ENCODE data around the gene PIK3CA.
"Not testable (repeated sequence)": the region's sequence is repeated elsewhere in the genome, so short reads cannot be mapped to it uniquely, and the experiment has no call there.

Gene PIK3CA

DNA sequence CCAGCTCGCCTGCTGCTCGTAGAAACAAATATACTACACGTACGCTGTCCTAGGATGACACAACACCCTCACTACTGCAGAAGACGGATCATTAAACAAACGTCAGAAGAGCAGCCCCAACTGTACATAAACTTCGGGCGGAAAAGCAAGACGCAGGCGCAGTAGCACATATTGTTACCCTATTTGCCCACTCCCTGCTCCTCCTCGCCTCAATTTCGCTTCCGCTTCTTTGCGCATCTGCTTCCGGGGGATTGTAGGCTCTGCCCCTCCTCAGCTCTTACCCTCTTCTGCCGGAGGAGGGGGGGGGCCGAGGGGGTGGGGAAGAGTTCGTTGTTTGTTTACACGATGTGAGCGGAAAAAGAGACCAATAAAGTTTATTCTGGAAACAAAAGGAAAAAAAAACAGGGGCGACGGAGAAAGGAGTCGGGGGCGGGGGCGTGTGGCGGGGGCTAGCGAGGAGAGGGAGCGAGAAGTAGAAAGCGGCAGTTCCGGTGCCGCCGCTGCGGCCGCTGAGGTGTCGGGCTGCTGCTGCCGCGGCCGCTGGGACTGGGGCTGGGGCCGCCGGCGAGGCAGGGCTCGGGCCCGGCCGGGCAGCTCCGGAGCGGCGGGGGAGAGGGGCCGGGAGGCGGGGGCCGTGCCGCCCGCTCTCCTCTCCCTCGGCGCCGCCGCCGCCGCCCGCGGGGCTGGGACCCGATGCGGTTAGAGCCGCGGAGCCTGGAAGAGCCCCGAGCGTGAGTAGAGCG lies at the start of gene PIK3CA:
TSS of gene PIK3CA (plus strand) at position 485 of the 743 bp plus-strand sequence. CDS start 50,469 bp downstream, outside the sequence.
- peak; percentile 78 to 96 for DNase-seq

DNA sequence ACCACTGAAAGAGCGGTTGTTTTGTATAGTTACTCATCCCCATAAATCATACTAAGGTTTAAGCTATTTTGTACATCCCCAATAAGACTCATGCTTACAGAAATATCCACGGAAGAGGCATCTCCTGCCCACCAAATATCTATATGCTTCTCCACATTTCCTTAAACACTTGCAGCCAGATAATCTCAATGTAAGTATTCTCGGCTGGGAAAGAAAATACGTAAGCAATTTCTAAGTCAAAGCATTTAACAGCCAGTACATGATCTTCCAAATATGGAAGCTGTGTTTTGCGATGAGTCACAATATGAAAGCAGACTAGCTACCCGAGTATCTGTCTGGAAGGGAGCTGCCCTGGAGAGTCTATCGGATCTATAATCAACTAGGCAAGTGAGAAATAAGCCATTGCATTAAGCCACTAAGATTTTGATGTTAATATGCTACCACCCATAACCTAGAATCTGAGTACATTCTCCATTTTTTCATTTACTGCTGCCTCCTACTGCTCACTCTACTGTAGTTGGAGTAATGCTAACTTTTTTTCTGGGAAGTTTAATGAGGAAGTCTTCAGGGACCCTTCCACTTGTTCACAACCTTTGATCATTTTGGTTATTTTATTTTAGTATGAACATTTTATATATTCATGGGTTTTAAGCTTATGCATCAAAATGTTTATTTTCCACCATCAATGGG lies 49.6 kb upstream of the PIK3CA start:
- no peak for DNase-seq

DNA sequence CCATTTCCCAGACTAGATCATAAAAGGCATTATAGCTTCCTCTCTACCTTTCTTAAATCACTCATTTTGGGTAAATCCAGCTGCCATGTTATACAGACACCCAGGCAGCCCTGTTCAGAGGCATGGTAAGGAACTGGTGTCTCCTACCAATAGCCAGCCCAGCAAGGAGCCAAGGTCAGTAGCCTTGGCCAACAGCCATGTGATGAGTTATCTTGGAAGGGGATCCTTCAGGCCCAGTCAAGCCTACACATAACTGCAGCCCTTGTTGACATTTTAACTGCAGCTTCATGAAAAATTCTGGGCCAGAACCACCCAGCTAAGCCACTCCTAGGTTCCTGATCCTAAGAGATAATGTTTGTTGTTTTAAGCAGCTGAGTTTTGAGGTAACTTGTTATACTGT lies 47.5 kb upstream of the PIK3CA start:
- no peak for DNase-seq

DNA sequence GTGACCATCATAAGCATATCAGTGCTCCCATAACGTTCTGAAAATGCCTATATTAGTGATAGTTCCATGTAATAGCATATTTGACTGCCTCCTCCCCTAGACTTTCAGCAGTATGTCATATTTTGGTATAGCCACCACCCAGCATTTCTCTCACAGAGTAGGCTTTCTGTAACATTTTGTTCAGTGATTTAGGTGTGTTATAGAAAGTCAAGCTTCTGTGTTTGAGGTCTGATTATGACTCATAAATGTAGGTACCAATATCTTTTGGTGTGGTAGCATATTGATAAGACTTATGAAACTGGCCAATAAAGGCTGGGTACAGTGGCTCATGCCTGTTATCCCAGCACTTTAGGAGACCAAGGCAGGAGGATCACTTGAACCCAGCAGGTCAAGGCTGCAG lies 42.3 kb upstream of the PIK3CA start:
- DNase-seq, result no peak

DNA sequence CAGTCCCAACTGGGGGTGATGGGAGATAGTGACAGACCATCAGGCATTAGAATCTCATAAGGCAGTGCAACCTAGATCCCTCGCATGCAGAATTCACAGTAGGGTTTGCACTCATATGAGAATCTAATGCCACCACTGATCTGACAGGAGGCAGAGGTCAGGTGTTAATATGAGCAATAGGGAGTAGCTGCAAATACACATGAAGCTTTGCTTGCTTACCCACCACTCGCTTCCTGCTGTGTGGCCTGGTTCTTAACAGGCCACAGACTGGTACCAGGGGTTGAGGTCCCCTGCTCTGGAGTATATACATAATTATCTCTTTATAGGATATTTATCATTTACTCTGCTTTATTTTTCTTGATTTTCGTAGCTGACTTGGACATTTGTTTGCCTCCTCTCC lies 40.5 kb upstream of the PIK3CA start:
- DNase-seq, result no peak

DNA sequence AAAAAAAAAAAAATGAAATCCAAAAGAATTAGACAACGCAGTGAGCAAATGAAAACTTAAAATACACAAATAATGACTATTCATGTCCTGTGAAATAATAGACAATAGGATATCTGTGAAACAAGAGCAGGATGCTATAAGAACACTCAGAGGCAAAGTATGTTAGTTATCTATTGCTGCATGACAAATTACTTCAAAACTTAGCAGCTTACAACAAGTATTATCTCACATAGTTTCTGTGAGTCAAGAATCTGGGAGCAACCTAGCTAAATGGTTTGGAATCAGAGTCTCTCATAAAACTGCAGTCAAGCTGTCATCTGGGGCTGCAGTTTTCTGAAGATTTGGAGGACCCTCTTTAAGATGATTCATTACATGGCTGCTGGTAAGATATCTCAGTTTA lies 40.1 kb upstream of the PIK3CA start:
- DNase-seq, result no peak

DNA sequence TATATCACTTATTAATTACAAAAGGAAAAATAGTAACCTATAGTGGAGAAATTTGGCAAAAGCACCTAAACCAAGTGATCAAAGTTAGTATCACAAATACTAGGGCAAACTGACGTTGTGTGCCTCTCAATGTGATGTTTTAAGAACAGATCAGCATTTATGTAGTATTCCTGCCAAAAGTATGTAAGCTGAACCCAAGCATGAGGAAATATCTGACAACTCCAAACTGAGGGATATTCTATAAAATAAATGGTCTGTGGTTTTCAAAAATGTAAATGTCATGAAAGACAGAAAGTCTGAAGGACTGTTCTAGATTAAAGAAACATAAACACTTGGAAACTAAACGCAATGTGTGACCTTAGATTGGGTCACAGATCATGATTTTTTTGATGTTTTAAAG lies 34.3 kb upstream of the PIK3CA start:
- no peak for DNase-seq

DNA sequence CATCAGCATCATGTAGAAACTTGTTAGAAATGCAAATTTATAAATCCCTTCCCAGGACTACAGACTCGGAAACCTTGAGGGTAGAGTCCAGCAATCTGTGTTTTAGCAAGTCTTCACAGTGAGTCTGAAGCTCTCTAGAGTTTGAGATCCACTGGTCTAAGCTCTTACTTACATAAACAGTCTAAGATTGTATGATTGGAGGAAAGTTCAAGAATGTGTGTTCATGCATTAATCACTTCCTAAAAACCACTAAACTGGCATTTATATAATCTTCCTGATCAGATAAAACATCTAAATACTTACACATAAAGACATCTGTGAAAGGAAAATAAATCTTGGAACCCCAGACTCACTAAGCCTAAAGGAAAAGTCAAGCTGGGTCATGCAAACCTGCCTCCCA lies 32.7 kb upstream of the PIK3CA start:
- DNase-seq, result not testable (repeated sequence)

DNA sequence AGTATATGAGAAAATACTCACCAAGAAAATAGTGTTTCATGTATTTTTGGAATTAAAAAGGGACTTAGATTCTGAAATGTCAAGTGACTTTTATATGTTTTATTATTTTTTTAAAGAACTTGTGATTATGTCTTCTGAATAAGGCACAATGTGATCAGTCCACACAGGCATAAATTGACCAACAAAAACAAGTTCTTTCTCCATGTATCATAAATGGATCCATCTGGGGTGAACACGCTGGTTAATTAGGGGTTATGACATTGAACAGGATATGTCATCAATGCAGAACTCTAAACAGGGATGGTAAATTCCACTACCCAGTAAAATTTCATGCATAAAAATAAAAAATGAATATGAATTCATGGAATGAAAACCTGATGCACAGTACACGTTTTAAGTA lies 31.3 kb upstream of the PIK3CA start:
- no peak for DNase-seq

DNA sequence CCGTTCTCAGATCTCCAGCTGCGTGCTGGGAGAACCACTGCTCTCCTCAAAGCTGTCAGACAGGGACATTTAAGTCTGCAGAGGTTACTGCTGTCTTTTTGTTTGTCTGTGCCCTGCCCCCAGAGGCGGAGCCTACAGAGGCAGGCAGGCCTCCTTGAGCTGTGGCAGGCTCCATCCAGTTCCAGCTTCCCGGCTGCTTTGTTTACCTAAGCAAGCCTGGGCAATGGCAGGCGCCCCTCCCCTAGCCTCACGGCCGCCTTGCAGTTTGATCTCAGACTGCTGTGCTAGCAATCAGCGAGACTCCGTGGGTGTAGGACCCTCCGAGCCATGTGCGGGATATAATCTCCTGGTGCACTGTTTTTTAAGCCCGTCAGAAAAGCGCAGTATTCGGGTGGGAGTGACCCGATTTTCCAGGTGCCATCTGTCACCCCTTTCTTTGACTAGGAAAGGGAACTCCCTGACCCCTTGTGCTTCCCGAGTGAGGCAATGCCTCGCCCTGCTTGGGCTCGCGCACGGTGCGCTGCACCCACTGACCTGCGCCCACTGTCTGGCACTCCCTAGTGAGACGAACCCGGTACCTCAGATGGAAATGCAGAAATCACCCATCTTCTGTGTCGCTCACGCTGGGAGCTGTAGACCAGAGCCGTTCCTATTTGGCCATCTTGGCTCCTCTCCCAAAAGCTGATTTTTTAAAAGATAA lies 15.8 kb upstream of the PIK3CA start:
- not testable (repeated sequence) for DNase-seq

DNA sequence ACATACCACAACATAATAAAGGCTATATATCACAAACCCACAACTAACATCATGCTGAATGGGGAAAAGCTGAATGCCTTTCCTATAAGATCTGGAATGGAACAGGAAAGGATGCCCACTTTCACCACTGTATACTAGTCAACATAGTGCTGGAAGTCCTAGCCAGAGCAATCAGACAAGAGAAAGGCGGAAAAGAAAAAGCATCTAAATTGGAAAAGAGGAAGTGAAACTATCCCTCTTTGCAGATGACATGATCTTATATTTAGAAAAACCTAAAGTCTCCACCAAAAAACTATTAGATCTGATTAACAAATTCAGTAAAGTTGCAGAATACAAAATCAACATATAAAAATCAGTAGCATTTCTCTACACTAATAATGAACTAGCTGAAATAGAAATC lies 14.6 kb upstream of the PIK3CA start:
- DNase-seq, result no peak

DNA sequence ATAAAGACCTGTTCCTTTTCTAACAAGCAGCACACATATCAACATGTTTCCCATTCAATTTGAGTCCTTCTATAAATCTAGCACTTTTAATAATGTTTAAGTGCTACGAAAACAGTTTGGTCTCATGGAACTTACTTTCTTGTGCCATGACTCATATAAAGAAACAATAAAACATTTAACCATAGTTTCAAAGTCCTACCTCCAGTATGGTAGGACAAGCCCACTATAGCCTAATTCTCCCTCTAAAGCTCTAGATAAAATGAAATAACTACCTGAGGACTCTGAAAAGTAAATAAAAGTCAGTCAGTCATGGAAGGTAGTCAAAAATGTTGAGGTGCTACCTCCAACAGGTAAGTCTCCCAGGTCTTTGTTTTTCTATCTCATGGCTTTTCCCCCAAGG lies 12.0 kb upstream of the PIK3CA start:
- no peak for DNase-seq

DNA sequence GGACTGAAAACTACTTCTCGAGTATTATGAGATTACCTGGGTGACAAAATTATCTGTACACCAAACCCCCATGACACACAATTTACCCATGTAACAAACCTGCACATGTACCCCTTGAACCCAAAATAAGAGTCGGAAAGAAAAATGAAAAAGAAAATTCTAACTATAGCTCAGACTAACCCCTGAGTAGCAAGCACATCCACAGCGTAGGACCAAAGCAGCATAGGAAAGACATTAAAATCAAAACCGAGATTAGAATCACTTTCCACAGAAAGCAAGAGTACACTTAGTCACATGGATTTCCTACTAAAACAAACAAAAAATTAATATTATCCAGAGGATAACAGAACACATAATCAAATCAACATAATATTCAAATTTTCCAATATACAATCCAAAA lies 6.3 kb upstream of the PIK3CA start:
- no peak for DNase-seq

DNA sequence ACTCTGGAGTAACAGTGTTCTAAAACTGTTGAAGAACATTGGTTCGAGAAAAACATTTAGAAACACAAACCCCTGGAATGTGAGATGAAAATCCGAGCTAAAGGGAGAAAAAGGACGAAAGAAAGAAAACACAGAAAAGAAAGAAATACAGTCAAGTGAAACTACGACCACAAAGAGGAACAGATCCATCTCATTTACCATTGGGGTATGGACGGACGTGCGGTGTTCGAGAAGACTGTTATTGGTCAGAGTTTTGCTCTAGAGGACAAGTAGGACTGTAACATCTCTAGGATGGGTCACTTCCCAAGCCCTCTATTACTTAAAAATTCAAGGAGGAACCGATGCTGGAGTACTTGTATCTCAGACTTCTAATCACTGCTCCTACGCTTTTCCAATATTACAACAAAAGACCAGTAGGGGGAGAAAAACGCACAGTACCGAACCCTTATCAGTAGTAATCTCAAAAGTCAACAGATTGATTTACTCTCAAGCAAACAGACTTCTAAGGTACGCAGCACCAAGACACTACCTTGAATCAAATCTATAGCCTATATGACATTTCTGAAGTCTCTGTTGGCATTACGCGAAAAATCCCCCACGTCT lies 1.1 kb upstream of the PIK3CA start:
- DNase-seq, result peak in 1 of 2 experiments; percentile 3

DNA sequence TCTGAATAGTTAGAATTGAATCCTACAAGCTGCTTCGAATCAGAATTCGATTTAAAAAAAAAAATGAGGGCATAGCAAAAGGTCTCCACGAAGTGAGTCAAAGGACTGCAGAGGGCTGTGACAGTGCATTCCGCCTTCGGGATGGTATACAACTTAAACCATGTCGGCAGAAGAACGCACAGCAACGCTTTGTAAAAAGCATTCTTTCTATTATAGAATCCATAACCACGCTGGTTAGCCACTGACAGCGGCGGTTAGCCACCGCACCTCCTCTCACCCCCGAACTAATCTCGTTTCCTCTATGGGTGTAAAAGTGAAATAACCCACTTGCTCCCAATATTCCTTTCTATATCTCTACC lies 664 bp upstream of the PIK3CA start:
- peak in 1 of 2 experiments; percentile 45 for DNase-seq

DNA sequence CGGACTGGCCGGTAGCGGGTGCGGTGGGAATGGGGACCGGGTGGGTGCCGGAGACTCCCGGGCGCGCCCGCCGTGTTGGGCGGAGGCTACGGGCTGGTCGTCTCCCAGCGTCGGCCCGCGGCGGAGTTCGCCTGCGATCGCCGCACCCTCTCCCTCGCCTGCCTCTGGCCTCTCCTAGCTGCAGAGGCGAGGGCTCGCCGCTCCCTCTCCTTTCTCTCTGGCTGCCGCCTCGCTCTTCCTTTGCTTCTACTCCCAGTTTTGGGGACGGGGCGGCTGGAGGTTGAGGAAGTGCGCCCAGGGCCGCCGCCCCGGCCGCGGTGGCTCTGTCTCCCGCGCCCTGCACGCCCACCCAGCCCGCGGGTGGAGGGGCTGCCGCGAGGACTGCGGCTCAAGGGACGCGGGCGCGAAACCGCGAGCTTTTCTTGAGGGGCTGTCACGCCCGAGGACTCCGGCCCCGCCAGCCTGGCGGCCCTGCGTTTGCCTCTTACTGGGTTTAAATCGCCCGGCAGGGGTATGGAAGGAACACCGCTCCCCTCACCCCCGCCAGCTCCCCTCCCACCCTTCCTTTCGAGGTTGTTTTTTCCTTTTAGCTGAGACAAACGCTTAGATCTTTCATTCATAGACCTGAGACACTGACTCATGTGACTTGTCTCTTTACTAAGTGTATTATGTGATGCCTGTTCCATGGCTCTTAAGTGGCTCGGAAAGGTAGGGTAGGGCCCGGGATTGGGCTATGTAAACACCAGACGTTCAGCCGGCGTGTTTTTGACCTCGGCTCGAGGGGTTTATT lies 654 bp downstream of the PIK3CA start:
- DNase-seq, result peak; percentile 52 to 69

DNA sequence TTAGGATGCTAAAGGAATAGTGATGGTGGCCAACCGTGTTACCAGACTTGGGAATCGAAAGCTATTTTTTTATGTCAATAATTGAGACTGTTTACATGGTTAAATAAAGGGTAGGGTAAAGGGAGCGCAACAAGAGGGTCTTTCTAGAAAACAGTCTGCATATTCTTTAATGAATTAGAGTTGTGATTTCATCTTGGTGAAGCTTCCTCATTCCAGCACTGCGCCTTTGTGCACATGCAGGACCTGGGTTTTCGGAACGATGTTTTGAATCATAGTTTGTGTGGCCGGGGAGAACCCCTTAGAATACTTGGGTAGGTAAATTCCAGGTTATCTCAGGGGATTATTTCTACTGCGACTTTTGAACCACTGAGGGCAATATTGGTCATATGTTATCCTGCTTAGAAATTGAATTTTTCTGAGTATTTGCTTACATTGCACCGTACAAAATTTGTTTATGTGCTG lies 1.3 kb downstream of the PIK3CA start:
- DNase-seq, result peak; percentile 12 to 21

DNA sequence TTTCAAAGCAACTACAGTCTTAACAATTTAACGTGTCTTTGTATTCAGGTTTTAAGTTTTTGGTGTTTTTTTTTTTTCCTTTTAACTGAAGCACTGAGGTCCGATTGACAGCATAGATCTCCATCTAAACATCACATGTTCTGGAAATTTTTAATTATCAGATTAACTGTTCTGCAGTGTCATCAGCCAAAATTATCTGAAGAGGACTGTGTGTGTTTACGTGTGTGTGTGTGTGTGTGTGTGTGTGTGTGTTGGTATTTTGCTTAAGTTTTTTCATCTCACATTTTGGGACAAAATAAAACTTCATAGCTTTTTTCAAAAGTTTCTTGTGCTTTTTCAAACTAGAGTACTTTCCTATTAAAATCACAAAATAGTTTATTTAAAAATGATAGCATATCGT lies 1.8 kb downstream of the PIK3CA start:
- DNase-seq, result no peak

DNA sequence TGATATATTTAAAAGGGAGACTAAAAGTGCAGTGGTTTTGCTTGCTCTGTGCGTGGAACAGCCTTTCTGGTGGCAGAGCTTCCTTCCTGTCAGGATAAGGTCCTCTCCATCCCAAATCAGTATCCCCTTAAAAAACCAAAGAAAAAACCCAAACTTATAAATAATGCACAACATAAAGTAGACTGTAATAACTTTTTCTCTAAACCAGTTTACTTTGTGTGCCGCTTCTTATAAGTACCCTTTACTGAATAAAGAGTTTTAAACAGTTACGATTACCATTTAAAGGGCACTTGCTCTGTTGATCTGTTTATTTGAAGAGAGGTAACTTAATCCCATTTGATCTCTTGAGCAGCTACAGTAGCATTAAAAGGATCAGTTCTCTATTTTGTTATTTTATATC lies 2.5 kb downstream of the PIK3CA start:
- DNase-seq, result no peak

DNA sequence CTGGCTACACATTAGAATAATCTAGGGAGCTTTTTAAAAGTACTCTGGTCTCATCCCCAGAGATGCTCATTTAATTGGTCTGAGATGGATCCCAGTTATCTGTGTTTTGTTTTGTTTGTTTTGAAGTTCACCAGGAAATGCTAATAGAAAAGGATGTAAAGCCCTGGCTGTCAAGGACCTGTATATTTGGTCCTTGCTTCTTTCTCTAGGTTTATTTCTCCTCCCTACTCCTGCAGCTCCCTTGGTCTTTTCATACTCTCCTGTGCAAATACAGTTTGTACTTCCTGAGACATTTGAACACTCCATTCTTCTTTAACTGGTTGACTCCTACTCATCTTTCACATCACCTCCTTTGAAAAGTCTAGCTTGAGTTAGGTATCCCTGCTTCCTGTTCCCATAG lies 3.3 kb downstream of the PIK3CA start:
- DNase-seq, result no peak

DNA sequence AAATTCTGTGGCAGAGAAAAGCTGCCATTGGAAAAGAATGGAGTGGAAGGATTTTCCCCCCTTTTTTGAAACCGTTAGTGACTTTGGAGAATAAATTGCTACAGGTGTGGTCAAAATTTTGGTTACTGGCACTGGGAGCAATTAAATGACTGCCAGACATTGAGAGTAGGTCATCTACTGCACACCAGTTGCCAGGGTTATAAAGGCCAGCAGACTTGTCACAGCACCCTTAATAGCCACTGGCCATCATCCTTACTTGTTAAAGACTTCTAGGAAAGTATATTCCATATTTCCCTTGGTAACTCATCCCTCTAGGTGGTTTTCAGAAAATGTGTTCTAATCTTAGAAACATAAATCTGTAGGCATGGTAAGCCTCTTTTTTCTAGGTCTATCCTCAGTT lies 8.0 kb downstream of the PIK3CA start:
- DNase-seq, result no peak

DNA sequence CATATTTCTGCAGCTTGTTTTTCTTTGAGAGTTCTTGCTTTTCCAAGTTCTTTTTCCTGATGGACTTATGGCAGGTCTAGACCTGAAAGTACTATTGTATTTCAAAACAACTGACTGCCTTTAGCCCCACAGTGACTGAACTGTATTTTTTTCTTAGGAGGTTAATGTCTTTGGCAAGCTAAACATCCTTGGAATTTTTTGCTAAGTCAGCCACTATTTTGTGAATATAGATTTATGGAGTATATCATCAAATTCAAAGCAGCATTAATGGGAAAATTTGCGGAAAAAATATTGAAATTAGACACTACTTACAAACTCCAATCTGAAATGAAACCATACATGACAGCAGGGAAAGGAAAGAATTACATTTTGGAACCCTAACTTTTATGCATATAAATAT lies 8.6 kb downstream of the PIK3CA start:
- no peak for DNase-seq
